HepG2 (cell line): Measurements from ENCODE around the gene NSMF. TPM values are rescaled to one million over a fixed set of nuclear protein-coding genes. Genes with fewer than 3 reads are reported as not detected.
A peak's percentile ranks its signal among the peaks of the same experiment; 100 is the strongest.

Experiments
- ASH2L ChIP-seq: fragments of 300-600, 200-600 bp; sonication (generic); IDR thresholded peaks from 2 replicates; pipeline ENCODE4 v1.7.0; 2017; ENCODE audit warnings: low read depth, mild to moderate bottlenecking, moderate library complexity, mixed read lengths, low read length; ENCODE audit not compliant: insufficient read length
- CEBPB ChIP-seq: IDR thresholded peaks from 2 replicates; pipeline ENCODE4 v1.6.1; 2011; ENCODE audit warnings: low read depth, low read length, improper control_type of control experiment, borderline replicate concordance
- HMG20A ChIP-seq: IDR thresholded peaks from 2 replicates; pipeline ENCODE4 v1.6.1; 2016; ENCODE audit warnings: borderline replicate concordance
- MTERF4 ChIP-seq: sonication (generic); formaldehyde crosslinking; IDR thresholded peaks from 2 replicates; pipeline ENCODE4 v1.8.0; 2023; ENCODE audit warnings: mild to moderate bottlenecking, missing genetic modification reagents
- MYC ChIP-seq: sonication (generic); formaldehyde crosslinking; IDR thresholded peaks from 2 replicates; pipeline ENCODE4 v1.9.0; 2021; ENCODE audit warnings: missing genetic modification reagents, borderline replicate concordance
- NR2C2 ChIP-seq: sonication (generic); formaldehyde crosslinking; IDR thresholded peaks from 2 replicates; pipeline ENCODE4 v1.4.0; 2020; ENCODE audit warnings: missing genetic modification reagents, mild to moderate bottlenecking, moderate library complexity, borderline replicate concordance
- POGK ChIP-seq: sonication (generic); formaldehyde crosslinking; conservative IDR thresholded peaks from 2 replicates; pipeline ENCODE4 v1.8.0; 2022; ENCODE audit warnings: mild to moderate bottlenecking, moderate library complexity, missing genetic modification reagents
- POGZ ChIP-seq: sonication (generic); formaldehyde crosslinking; IDR thresholded peaks from 2 replicates; pipeline ENCODE4 v1.4.0; 2020; ENCODE audit warnings: mild to moderate bottlenecking, missing genetic modification reagents
- UBTF ChIP-seq: sonication (generic); formaldehyde crosslinking; IDR thresholded peaks from 2 replicates; pipeline ENCODE4 v1.4.0; 2020; ENCODE audit warnings: mild to moderate bottlenecking, missing genetic modification reagents
- ZNF142 ChIP-seq: sonication (generic); formaldehyde crosslinking; IDR thresholded peaks from 2 replicates; pipeline ENCODE4 v1.4.0; 2020; ENCODE audit warnings: missing genetic modification reagents
- ZNF180 ChIP-seq: sonication (generic); formaldehyde crosslinking; IDR thresholded peaks from 2 replicates; pipeline ENCODE4 v1.4.0; 2020; ENCODE audit warnings: low read depth, missing genetic modification reagents, borderline replicate concordance
- ZNF441 ChIP-seq: sonication (generic); formaldehyde crosslinking; IDR thresholded peaks from 2 replicates; pipeline ENCODE4 v1.7.0; 2021; ENCODE audit warnings: missing genetic modification reagents, borderline replicate concordance
- ZNF552 ChIP-seq: sonication (generic); formaldehyde crosslinking; IDR thresholded peaks from 2 replicates; pipeline ENCODE4 v1.9.0; 2022; ENCODE audit warnings: missing genetic modification reagents, mild to moderate bottlenecking, borderline replicate concordance
- ZNF678 ChIP-seq: sonication (generic); formaldehyde crosslinking; IDR thresholded peaks from 2 replicates; pipeline ENCODE4 v1.4.0; 2020; ENCODE audit warnings: mild to moderate bottlenecking, missing genetic modification reagents
- ZNF816 ChIP-seq: sonication (generic); formaldehyde crosslinking; IDR thresholded peaks from 2 replicates; pipeline ENCODE4 v1.8.0; 2022; ENCODE audit warnings: missing genetic modification reagents, mild to moderate bottlenecking, borderline replicate concordance
- ZNF891 ChIP-seq: sonication (generic); formaldehyde crosslinking; IDR thresholded peaks from 2 replicates; pipeline ENCODE4 v1.5.0; 2020; ENCODE audit warnings: mild to moderate bottlenecking, missing genetic modification reagents
- polyA plus RNA-seq, 8 experiments: library from polyadenylated mRNA; depleted of rRNA in 3 of 8; stranded (reverse) in 7 of 8; unstranded in 1 of 8; fragments of >200 nt; fragmentation: Illumina TruSeq in 4 of 8; extraction: Trizol in 4 of 8; gene quantifications; 2 replicates each; pipeline versions ENCODE4 v1.2.1 to v1.2.3, GENCODE V29; 2011 to 2016; ENCODE audit warnings: low read depth in 4 of 8, missing spikeins in 1 of 8, mixed read lengths in 1 of 8; ENCODE audit not compliant: insufficient read depth in 1 of 8
- total RNA-seq, 5 experiments: library from RNA; depleted of rRNA; stranded (reverse); fragments of >200 nt; fragmentation: Illumina TruSeq; extraction: Trizol; gene quantifications; 2 replicates each; pipeline ENCODE4 v1.2.3, GENCODE V29; 2016; ENCODE audit warnings: low read depth in 1 of 5

Gene NSMF
- total and polyA plus RNA-seq, 2 of the 13 experiments (the other 11 are each of a cell fraction or from before 2014, with no cell fraction given) = 44.3 to 183 TPM

GRCh38 chr9:137406876-137407589, 52.1 kb downstream of the NSMF start (continued):
- TF ChIP-seq ZNF142 (CRISPR knock-in tag) (peak; percentile 71), ASH2L (peak; percentile 21), CEBPB (no peak), UBTF (CRISPR knock-in tag) (peak; percentile 72; the same call in 1 of the 2 replicates), HMG20A (no peak), ZNF441 (CRISPR knock-in tag) (no peak), ZNF552 (CRISPR knock-in tag) (no peak), ZNF180 (CRISPR knock-in tag) (no peak), ZNF891 (CRISPR knock-in tag) (no peak), NR2C2 (CRISPR knock-in tag) (peak; percentile 40; the same call in 1 of the 2 replicates), POGZ (CRISPR knock-in tag) (0 out of 2 replicates have a peak, but pooled peaks have one; percentile 49), POGK (CRISPR knock-in tag) (peak; percentile 49; the same call in 1 of the 2 replicates), ZNF816 (CRISPR knock-in tag) (no peak), ZNF678 (CRISPR knock-in tag) (0 out of 2 replicates have a peak, but pooled peaks have one; percentile 32), MYC (CRISPR knock-in tag) (peak; percentile 57; the same call in 1 of the 2 replicates), MTERF4 (CRISPR knock-in tag) (0 out of 2 replicates have a peak, but pooled peaks have one; percentile 40)
